A549 treated with Mapracorat at 1 μM for 4 hours (cell line): ENCODE measurements around the gene LEUTX. TPM values are rescaled to one million over a fixed set of nuclear protein-coding genes. Genes with fewer than 3 reads are reported as not detected.

Experiments used
- total RNA-seq: library from RNA; stranded (reverse); fragments of 200-300 nt; extraction: Qiagen RNA extraction; gene quantifications from 5 replicates; pipeline ENCODE4 v1.2.3, GENCODE V29; 2022

LEUTX gene
- not detected in 5 replicates for total RNA-seq

GRCh38 chr19:39778763-39779162, at the start of gene LEUTX:
LEUTX (plus strand) TSS chr19:39778854; CDS start chr19:39778921, 67 bp downstream.

GRCh38 chr19:39737891-39738290, 40.8 kb upstream of the LEUTX start, which contains the start of gene CLC:
CLC (minus strand) TSS chr19:39738029; CDS start chr19:39737952, 77 bp downstream.

GRCh38 chr19:39833464-39834286, 55.0 kb downstream of the LEUTX start, which contains the start of gene DYRK1B:
DYRK1B (minus strand) TSS chr19:39834162; CDS start chr19:39831867, 2,295 bp downstream.

Other genes starting within 250 kb of the LEUTX start
- gene EID2B, start 246.0 kb upstream of the LEUTX start, total RNA-seq: 6.6 to 10.3 TPM (median 7.9 TPM) in 5 replicates
- gene EID2, start 238.7 kb upstream of the LEUTX start, total RNA-seq: 32.4 to 46.0 TPM (median 44.1 TPM) in 5 replicates
- gene LGALS13, start 176.3 kb upstream of the LEUTX start, total RNA-seq: not detected in 5 replicates
- not detected in 5 replicates for gene LGALS16, start 122.9 kb upstream of the LEUTX start, total RNA-seq
- gene LGALS14, start 74.4 kb upstream of the LEUTX start, total RNA-seq: not detected in 5 replicates
- not detected in 5 replicates for gene CLC, start 40.8 kb upstream of the LEUTX start, total RNA-seq
- gene DYRK1B, start 55.3 kb downstream of the LEUTX start, total RNA-seq: 17.3 to 23.2 TPM (median 22.1 TPM) in 5 replicates
- 649 to 729 TPM (median 711 TPM) in 5 replicates for gene FBL, start 67.5 kb downstream of the LEUTX start, total RNA-seq
- gene FCGBP, start 155.8 kb downstream of the LEUTX start, total RNA-seq: 0.29 to 1.3 TPM (median 0.80 TPM) in 5 replicates
- 258 to 283 TPM (median 272 TPM) in 5 replicates for gene PSMC4, start 192.3 kb downstream of the LEUTX start, total RNA-seq
- 1.5 to 2.7 TPM (median 2.2 TPM) in 5 replicates for gene ZNF546, start 218.2 kb downstream of the LEUTX start, total RNA-seq